ENCODE results near the gene KCNS1. TPM values are rescaled to one million over a fixed set of nuclear protein-coding genes. Genes with fewer than 3 reads are reported as not detected.
A peak's percentile ranks its signal among the peaks of the same experiment; 100 is the strongest.

The KCNS1 gene
- polyA plus RNA-seq, 1 donor (not counting 4 experiments of a cell fraction or from before 2014, with no cell fraction given), result 1.5 TPM

- no peak overlapping the region for H3K4me3 ChIP-seq (ENCODE audit: control insufficient read depth in 2 of 3, extremely low read depth in 1 of 3, insufficient read depth in 2 of 3, low read depth in 1 of 3, low read length in 3 of 3)
- no peaks in the 10 kb centered on the region for H3K9me3 ChIP-seq (ENCODE audit: control insufficient read depth, low read depth, low read length)
- no peak for DNase-seq (ENCODE audit: low read depth, low spot score)
- no peak overlapping the region for H3K9ac ChIP-seq (ENCODE audit: control insufficient read depth, extremely low read depth, insufficient read depth, low read length)
- H3K27me3 ChIP-seq (ENCODE audit: control insufficient read depth, extremely low read depth, insufficient read depth, low read length), result no peaks in the 10 kb centered on the region
- H3K4me1 ChIP-seq (ENCODE audit: control insufficient read depth, extremely low read depth, insufficient read depth, low read length), result peaks cover 6% of the 10 kb centered on the region
- H4K20me1 ChIP-seq (ENCODE audit: control insufficient read depth, extremely low read depth, insufficient read depth, low read length), result no peaks in the 10 kb centered on the region
- no peaks in the 10 kb centered on the region for H3K79me2 ChIP-seq (ENCODE audit: control insufficient read depth, insufficient read depth, low read length)
- FAIRE-seq, result peak; percentile 46
- H3K36me3 ChIP-seq (ENCODE audit: control insufficient read depth in 2 of 2, extremely low read depth in 1 of 2, insufficient read depth in 2 of 2, low read length in 2 of 2), result no peaks in the 10 kb centered on the region
- peak overlapping the region; percentile 72 for H2AFZ ChIP-seq (ENCODE audit: control insufficient read depth, low read length)
- no peaks in the 10 kb centered on the region for H3K9me1 ChIP-seq (ENCODE audit: control insufficient read depth, extremely low read depth, insufficient read depth, low read length)
- dilution Hi-C loops (cut with MboI; ENCODE audit: extremely low pct_ligation_motif_present, low sequenced_read_pairs), result no loop called here
- H3K4me2 ChIP-seq (ENCODE audit: control insufficient read depth, extremely low read depth, insufficient read depth, low read depth, low read length), result peak overlapping the region; percentile 7
- TF ChIP-seq EZH2 (IDR thresholded peaks at IDR 0.05; ENCODE audit: low read length) (no peak), CTCF (optimal IDR thresholded peaks at IDR 0.05 in 1 of 3, IDR thresholded peaks at IDR 0.05 in 1 of 3, conservative IDR thresholded peaks at IDR 0.05 in 1 of 3; ENCODE audit: extremely low read depth in 1 of 3, insufficient read depth in 2 of 3, low read length in 3 of 3) (peak; percentile 91 to 99 (median 95))
- no peak overlapping the region for H3K27ac ChIP-seq (ENCODE audit: control insufficient read depth, insufficient read depth, low read length)
Observed at GRCh38 chr20:45138561-45139300, 37.8 kb upstream of the KCNS1 start.

DNA sequence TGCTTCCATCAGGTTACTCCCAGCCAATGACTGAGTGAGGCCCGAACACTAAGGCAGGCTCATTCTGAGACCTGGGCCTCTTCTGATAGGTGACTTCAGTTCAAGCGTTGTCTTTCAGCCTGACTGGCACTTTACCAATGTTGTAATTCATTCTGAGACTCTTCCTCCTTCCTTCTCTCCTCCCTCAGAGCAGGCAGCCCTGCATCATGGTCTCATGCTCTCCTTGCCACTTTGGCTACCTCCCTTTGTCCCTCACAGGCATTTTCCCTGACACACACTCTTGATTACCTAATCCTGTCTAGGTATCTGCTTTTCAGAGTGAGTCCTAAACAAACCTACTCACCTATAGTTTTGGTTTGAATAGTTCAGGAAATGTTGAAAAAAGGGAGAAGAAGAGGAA, 36.0 kb upstream of the KCNS1 start:
- DNase-seq (ENCODE audit: low read depth, low spot score) (no peak), FAIRE-seq (no peak)
- Histone ChIP-seq H3K27me3 (ENCODE audit: control insufficient read depth, extremely low read depth, insufficient read depth, low read length) (no peaks in the 10 kb centered on the region), H3K27ac (ENCODE audit: control insufficient read depth, insufficient read depth, low read length) (no peak overlapping the region), H3K9ac (ENCODE audit: control insufficient read depth, extremely low read depth, insufficient read depth, low read length) (no peak overlapping the region), H3K9me3 (ENCODE audit: control insufficient read depth, low read depth, low read length) (no peaks in the 10 kb centered on the region), H3K79me2 (ENCODE audit: control insufficient read depth, insufficient read depth, low read length) (no peaks in the 10 kb centered on the region), H4K20me1 (ENCODE audit: control insufficient read depth, extremely low read depth, insufficient read depth, low read length) (no peaks in the 10 kb centered on the region), H3K9me1 (ENCODE audit: control insufficient read depth, extremely low read depth, insufficient read depth, low read length) (no peaks in the 10 kb centered on the region), H3K4me3 (ENCODE audit: control insufficient read depth in 2 of 3, extremely low read depth in 1 of 3, insufficient read depth in 2 of 3, low read depth in 1 of 3, low read length in 3 of 3) (no peak overlapping the region), H3K36me3 (ENCODE audit: control insufficient read depth in 2 of 2, extremely low read depth in 1 of 2, insufficient read depth in 2 of 2, low read length in 2 of 2) (no peaks in the 10 kb centered on the region), H2AFZ (ENCODE audit: control insufficient read depth, low read length) (no peak overlapping the region), H3K4me2 (ENCODE audit: control insufficient read depth, extremely low read depth, insufficient read depth, low read depth, low read length) (no peak overlapping the region), H3K4me1 (ENCODE audit: control insufficient read depth, extremely low read depth, insufficient read depth, low read length) (peaks cover 6% of the 10 kb centered on the region)
- TF ChIP-seq EZH2 (IDR thresholded peaks at IDR 0.05; ENCODE audit: low read length), result no peak
- no peak for TF ChIP-seq CTCF (optimal IDR thresholded peaks at IDR 0.05 in 1 of 3, IDR thresholded peaks at IDR 0.05 in 1 of 3, conservative IDR thresholded peaks at IDR 0.05 in 1 of 3; ENCODE audit: extremely low read depth in 1 of 3, insufficient read depth in 2 of 3, low read length in 3 of 3)
- dilution Hi-C loops (cut with MboI; ENCODE audit: extremely low pct_ligation_motif_present, low sequenced_read_pairs), result no loop called here
